ENCODE data around the gene APPBP2. TPM values are rescaled to one million over a fixed set of nuclear protein-coding genes. Genes with fewer than 3 reads are reported as not detected.
A peak's percentile ranks its signal among the peaks of the same experiment; 100 is the strongest.
"Not testable (repeated sequence)": the region's sequence is repeated elsewhere in the genome, so short reads cannot be mapped to it uniquely, and the experiment has no call there.

APPBP2 gene
- total RNA-seq, 1 experiment from 2014 or later, result 34.3 TPM

DNA sequence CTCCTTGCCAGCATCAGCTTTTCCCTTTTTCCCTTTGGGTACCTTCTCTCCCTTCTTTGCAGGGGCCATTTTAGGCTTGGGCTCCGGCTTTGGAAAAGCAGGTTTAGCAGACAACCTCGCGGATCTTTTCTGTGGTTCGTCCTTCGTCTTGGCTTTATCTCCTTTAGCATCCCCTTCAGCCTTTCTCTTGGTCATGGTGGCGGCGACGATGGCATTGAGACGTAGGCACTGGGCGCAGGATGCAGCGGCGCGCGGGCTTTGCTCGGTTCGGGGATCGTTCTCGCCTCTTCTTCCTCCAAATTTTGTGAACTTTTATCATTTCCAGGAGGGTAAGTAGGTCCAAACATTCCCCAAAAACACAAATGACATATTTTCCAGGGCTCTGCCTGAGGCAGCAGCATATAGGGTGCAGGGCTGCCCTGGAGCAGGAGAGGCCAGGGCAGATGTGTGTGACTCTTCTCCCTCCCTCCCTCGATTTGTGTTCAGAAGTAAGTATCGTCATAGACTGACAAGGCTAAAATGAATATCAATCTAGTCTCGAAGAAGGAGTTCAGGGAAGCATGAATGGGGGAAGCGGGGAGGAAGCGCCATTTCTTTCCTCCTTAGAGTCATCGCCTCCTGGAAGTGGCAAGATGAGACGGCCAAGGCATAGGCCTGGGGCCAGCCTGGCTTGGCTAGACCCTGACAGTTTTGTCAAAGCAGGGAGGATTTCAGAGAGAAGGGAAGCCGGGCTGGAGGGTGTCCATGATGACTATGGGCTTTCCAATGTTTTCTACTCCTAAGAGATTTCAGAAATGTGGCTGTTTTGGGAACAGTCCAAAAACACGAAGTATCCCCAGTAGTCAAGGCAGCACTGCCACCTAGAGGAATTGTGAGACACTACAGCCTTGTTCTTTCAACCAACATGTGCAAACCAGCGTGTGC is 90.5 kb downstream of the APPBP2 start:
- peak; percentile 86 for DNase-seq (ENCODE audit: low read depth)

DNA sequence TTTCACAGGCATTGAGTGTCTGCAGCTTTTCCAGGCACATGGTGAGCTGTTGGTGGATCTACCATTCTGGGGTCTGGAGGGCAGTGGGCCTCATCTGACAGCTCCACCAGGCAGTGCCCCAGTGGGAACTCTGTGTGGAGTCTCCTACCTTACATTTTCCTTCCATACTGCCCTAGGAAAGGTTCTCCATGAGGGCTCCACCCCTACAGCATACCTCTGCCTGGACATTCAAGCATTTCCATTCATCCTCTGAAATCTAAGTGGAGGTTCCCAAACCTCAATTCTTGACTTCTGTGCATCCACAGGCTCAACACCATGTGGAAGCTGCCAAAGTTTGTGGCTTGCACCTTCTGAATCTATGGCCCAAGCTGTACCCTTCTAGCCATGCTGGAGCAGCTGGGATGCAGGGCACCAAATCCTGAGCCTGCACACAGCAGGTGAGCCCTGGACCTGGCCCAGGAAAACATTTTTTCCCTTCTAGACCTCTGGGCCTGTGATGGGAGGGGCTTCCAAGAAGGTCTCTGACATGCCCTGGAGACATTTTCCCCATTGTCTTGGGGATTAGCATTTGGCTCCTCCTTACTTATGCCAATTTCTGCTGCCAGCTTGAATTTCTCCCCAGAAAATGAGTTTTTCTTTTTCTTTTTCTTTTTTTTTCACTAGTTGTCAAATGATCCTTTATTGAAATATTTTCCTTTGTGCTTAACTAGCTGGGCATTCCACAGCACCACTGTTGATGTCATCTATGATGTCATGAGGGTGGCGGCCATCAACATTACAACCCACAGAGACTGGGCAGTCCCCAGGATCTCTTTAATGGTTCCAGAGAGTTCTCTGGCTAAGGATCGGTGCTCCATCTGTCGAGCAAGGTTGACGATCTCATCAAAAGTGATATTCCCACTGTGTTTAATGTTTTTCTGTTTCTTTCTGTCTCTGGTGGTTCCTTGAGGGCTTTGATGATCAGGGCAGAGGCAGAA is 92.7 kb downstream of the APPBP2 start:
- DNase-seq (ENCODE audit: low read depth), result not testable (repeated sequence)

DNA sequence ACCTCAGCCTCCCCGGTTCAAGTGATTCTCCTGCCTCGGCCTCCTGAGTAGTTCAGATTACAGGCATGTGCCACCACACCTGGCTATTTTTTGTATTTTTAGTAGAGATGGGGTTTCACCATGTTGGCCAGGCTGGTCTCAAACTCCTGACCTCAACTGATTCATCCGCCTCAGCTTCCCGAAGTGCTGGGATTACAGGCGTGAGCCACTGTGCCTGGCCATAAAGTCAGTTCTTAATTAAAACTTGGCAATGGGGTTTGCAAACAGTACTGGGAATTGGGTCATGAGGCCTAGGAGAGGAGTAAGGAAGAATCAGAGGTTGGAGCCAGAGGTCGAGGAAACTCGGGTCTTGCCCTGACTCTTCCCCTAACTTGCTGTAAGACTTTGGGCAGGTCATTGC is 95.5 kb downstream of the APPBP2 start:
- DNase-seq (ENCODE audit: low read depth), result not testable (repeated sequence)

DNA sequence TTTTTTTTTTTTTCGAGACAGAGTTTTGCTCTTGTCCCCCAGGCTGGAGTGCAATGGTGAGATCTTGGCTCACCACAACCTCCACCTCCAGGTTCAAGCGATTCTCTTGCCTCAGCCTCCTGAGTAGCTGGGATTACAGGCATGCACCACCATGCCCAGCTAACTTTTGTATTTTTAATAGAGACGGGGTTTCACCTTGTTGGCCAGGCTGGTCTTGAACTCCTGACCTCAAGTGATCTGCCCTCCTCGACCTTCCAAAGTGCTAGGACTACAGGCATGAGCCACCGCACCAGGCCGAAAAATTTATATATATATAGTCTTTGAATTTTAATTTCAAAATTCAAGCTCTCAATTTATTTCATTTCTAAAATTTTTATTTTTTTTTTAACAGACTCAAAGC is 97.6 kb downstream of the APPBP2 start:
- DNase-seq (ENCODE audit: low read depth), result not testable (repeated sequence)

DNA sequence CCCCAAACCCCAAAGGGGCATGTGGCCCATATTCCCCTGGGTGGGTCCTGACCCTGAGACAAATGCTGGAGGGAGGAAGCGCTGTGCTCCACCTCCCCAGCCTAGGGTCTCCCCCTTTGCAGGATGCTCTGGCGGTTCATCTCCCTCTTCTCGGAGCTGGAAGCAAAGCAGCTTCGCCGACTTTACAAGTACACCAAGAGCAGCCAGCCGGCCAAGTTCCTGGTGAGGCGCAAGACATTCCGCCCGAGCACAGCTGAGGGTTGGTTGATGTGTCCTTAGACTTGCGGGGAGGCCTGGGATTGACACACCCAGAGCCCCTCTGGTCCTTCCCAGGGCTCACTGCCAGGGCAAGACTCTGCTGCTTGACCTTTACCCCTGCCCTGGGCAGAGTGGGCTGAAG is 99.4 kb downstream of the APPBP2 start:
- DNase-seq (ENCODE audit: low read depth), result no peak

DNA sequence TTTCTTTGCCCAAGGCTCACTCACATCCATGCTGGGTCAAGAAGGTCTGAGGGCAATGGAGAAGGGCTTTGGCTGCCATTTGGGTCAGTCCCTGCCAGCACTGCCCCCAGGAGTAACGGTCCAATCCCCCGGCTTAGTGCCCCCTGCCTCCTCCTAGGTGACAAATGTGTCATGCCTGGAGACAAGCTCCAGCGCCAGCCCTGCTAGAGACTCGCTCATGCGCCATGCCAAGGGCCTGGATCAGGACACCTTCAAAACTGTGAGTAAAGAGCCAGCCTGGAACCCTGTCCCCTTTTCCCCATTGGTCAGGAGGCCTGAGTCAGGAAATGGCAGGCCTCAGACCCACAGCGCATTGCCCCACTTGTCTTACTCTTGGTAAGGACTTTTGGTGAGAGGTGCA is 100.4 kb downstream of the APPBP2 start:
- DNase-seq (ENCODE audit: low read depth), result no peak

DNA sequence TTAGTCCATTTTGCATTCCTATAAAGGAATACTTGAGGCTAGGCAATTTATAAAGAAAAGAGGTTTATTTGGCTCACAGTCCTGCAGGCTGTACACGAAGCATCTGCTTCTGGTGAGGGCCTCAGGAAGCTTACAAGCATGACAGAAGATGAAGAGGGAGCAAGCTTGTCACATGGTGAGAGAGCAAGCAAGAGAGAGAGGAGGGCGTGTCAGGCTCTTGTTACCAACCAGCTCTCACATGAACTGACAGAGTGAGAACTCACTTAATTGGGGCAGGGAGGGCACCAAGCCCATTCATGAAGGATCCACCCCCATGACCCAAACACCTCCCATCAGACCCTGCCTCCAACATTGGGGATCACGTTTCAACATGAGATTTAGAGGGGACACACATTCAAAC is 102.2 kb downstream of the APPBP2 start:
- no peak for DNase-seq (ENCODE audit: low read depth)

DNA sequence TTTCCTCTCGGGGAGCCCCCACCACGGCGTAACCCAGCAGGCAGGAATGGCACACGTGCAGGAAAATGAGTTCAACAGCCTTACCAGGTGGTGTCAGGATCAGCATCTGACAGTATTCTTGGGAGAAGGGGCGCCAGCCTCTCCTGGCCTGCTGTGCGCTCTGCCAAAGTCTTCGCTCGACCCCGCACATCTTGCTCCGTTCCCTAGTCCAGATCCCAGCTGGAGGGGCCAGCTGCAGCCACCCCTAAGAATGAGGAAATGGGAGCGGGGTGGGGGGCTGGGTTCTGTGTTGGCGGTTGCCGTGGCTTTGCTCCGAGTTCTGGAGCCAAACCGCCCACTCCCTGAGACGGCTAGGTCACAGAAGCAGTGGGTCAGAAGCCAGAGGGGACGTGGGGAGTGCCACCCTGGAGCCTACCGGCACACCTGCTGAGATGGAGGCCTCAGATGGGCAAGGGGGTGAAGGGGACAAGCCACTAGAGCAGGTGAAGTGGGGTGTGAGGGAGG is 103.8 kb downstream of the APPBP2 start, which contains the start of gene CHCT1:
CHCT1 (plus strand) TSS at position 328 of the 504 bp plus-strand sequence; CDS start at position 432, 104 bp downstream.
- DNase-seq (ENCODE audit: low read depth), result no peak

DNA sequence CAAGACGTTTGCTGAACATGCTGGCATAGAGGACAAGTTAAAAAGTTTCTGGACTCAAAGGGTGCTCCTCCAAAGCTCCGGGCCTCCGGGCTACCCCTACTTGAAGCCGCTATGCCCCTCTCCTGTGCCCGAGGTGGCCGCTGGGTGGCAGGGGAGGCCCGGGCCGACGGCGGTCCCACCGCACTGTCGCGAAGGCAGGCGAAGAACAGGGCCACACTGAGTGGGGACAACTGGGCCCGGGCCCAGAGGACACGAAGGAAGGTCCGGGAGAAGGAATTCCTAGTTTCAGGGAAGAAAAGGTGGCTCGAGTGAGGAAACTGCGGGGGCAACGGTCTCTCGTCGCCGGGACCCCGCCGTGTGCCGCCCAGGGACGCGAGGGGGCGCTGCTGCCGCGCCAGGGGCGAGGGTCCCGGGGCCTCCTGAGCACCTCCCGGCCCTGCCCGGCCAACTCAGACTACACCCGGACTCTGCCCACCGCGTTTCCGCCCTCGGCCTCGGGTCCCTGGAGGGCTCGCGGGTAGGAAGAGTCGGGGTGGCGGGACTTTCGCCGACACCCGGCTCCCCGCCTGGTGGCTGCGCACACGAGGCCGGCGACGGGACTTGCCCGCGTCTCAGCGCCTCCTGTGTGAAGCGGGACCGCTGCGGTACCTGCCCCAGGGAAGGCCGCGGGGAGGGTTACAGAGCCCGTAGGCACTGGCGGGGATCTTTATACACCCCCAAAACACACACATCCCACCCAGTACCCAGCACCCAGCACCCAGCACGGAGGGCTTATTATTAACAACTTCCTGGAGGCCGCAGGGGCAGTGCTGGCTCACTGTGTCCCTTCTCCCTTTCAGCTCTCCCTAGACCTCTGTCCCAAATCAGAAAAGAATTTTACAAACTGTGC is 104.5 kb downstream of the APPBP2 start:
- peak; percentile 45 for DNase-seq (ENCODE audit: low read depth)

DNA sequence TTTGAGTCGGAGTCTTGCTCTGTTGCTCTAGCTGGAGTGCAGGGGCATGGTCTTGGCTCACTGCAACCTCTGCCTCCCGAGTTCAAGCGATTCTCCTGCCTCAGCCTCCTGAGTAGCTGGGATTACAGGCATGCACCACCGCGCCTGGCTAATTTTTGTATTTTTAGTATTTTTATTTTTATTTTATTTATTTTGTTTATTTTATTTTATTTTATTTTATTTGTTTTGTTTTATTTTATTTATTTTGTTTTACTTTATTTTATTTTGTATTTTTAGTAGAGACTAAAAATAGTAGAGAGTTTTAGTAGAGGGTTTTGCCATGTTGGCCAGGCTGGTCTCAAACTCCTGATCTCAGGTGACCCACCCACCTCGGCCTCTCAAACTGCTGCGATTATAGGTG is 106.2 kb downstream of the APPBP2 start:
- not testable (repeated sequence) for DNase-seq (ENCODE audit: low read depth)

DNA sequence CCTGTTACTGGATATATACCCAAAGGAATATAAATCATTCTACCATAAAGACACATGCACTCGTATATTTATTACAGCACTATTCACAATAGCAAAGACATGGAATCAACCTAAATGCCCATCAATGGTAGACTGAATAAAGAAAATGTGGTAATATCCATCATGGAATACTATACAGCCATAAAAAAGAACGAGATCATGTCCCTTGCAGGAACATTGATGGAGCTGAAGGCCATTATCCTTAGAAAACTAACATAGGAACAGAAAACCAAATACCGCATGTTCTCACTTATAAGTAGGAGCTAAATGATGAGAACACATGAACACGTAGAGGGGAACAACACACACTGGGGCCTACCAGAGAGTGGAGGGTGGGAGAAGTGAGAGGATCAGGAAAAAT is 107.0 kb downstream of the APPBP2 start:
- not testable (repeated sequence) for DNase-seq (ENCODE audit: low read depth)

DNA sequence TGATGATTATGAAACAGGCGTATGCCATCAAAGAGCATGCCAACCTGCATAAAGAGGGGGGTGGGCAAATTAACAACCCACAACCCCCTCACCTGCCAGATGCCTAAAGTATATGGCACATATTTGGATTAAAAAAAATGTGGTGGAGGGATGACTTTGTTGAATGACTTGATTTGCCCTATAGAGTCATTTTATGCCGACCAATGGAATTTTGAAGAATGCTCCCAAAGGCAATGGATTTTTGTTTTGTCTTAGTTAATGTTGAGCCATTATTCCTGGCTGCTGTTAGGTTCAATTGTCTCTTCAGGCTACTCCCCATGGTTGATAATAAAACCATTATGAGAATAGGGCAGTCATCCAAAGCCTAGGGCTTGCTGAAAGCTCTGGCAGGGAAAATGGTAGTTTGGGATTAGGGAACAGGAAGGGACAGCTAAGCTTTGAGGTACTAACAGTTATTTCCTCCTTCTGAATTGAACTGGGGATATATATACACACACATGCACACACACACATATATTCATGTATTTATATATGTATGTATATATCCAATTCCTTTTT is 109.6 kb downstream of the APPBP2 start:
- no peak for DNase-seq (ENCODE audit: low read depth)

DNA sequence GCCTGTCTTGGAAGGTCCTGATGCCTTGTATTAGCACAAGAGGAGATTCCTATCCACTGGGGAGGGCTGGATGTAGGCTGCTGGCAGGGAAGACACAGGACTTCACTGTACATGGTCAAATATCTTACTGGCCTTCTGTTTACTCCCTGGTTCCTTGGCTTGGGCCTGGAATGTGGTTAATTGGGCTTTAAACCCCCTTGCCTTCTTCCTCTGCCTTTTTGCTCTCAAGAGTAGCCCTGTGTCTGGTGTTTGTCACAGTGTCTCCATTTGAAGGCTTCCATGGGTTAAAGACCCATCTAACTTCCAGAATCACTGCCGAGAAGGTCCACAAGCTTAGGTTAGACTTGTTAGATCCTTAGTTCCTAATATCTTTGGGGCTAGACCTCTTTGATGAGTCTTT is 110.9 kb downstream of the APPBP2 start:
- no peak for DNase-seq (ENCODE audit: low read depth)

DNA sequence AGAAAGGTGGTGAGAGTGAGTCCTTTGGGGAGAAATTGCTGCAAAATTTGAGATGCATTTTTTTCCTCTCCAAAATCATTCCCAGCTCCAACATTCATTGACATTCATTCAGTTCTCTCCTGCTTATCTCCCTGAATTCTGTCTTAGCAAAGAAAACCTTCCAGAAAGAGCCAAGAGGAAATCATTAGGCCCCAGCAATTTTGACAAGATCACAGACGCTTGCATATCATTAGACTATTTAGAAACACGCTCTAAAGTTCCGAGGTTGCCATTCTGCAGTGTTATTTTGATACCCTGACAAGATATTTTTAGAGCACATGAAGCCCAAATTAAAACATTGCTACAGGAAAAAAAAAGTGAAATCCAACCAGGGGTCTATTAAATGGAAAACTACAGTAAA is 113.3 kb downstream of the APPBP2 start:
- no peak for DNase-seq (ENCODE audit: low read depth)

DNA sequence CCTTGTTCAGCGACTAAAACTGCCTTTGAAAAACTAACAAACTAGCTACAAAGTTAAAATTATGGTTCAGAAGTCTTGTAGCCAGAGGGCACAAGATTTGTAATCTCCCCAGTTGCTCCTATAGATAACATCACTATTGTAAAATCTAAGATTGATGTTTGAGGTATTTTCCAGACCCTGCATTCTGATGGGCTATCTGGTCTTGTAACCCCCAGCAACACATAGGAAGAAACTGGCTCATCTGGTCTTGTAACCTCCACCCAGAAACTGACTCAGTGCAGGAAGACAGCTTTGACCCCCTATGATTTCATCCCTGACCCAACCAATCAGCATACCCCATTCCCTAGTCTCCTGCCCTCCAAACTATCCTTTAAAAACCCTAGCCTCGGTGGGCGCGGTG is 116.0 kb downstream of the APPBP2 start:
- DNase-seq (ENCODE audit: low read depth), result no peak

DNA sequence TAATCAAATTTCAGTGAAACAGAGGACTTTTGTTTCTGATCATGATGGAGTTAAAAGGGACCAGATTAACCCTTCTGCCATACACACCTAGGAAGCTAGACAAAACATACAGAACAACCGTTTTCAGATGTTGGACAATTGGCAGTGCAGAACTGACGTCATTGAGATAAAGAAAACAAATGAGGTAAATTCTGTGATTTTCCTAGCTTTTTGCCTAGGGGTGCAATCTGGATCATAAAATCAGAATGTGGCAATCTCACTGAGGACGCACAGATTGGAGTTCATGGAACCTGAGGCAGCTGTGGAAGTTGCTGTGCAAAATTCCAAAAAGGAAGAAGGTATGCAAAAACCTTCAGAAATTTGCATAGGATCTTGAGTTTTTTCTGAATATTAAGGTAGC is 119.2 kb downstream of the APPBP2 start:
- DNase-seq (ENCODE audit: low read depth), result no peak

DNA sequence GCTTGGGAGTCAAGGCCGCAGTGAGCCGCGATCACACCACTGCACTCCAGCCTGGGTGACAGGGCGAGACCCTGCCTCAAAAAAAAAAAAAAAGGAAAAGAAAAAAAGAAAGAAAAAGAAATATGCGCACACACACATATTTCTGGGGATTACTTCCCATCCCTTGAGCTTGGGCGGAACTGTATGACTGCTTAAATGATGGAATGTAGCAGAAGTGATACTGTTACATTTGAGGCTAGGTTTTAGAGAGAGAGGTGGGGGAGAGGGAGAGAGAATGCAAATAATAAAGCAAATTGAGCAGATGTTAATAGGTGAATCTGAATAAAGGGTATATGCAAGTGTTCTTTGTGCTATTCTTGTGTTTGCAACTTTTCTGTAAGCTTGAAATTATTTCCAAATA is 122.1 kb downstream of the APPBP2 start:
- DNase-seq (ENCODE audit: low read depth), result no peak

DNA sequence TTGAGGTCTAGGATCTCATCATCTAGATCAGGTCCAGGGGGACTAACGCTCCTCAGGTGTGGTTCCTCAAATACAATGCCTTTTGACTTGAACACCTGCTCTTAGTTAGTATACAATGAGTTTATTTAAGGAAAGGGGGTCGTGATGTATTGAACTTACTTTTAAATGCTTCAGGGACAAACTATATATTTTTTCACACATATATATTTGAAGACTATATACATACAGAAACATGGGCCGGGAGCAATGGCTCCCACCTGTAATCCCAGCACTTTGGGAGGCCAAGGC is 122.6 kb downstream of the APPBP2 start:
- no peak for DNase-seq (ENCODE audit: low read depth)

DNA sequence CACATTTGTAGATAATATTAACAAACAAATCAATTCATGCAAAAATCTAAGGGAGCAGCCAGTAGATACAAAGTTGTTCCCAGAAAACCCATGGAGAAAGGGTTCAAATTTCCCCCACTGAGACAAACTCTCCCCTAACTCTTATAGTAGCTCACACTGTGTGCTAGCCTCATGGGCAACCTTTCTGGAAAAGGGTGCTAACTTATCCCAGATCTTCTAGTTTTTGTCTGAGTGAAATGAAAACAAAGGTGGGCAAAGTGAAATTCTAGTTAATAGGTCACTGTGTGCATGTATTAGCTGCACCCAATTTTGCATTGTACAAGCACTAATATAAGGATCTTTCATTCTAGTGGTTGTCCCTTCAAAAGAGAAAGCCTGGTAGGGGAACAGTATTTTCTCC is 124.2 kb downstream of the APPBP2 start:
- no peak for DNase-seq (ENCODE audit: low read depth)

DNA sequence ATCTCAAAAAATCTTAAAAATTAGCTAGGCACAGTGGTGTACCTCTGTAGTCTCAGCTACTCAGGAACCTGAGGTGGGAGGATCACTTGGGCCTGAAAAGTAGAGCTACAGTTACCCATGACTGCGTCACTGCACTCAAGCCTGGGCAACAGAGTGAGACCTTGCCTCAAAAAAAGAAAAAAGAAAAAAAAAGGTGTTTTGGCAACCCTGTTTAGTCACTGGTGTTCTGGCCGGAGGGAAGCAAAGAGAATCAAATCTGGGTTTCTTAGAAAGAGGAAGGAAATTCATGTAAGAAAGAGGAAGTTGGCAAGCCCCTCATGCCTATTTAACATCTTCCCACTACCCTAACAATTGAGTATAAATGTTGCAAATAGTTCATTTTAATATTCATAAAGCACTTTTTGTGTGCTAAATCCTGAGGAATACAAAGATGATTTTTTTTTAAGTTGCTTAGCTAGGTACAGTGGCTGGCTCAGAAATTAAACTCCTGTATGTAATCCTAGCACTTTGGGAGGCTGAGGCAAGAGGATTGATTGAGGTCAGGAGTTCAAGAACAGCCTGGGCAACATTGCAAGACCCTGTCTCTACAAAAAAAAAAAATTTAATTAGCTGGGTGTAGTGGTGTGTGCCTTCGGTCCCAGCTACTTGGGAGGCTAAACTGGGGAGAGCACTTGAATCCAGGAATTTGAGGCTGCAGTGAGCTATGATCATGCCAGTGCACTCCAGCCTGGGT is 127.6 kb downstream of the APPBP2 start:
- no peak for DNase-seq (ENCODE audit: low read depth)
